HL-60/S4 treated with retinoic acid at 250 ng/mL for 4 days and 3 days (cell line): Measurements from ENCODE around the gene ATP9A.

Experiments used
- in situ Hi-C: fragments of 300-500 bp; cut with MboI; formaldehyde crosslinking; loops from 2 replicates; pipeline ENCODE4 v1.7.0; 2022; ENCODE audit warnings: low sequenced_read_pairs

Gene ATP9A

DNA sequence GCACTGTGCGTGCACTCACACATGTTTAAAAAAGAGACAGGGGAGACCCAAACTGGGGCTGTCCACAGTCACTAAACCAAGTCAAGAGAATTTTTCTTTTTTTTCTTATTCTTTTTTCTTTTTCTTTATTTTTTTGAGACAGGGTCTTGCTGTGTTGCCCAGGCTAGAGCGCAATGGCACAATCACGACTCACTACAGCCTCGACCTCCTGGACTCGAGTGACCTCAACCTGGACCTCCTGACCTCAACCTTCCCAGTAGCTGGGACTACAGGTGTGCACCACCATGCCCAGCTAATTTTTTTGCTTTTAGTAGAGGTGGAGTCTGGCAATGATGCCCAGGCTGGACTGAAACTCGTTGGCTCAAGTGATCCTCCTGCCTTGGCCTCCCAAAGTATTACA lies 136.2 kb downstream of the ATP9A start:
- in situ Hi-C loops = loop anchor here (25.0 kb wide), 1 partner anchor 455 kb away; no protein-coding TSS in a partner anchor

DNA sequence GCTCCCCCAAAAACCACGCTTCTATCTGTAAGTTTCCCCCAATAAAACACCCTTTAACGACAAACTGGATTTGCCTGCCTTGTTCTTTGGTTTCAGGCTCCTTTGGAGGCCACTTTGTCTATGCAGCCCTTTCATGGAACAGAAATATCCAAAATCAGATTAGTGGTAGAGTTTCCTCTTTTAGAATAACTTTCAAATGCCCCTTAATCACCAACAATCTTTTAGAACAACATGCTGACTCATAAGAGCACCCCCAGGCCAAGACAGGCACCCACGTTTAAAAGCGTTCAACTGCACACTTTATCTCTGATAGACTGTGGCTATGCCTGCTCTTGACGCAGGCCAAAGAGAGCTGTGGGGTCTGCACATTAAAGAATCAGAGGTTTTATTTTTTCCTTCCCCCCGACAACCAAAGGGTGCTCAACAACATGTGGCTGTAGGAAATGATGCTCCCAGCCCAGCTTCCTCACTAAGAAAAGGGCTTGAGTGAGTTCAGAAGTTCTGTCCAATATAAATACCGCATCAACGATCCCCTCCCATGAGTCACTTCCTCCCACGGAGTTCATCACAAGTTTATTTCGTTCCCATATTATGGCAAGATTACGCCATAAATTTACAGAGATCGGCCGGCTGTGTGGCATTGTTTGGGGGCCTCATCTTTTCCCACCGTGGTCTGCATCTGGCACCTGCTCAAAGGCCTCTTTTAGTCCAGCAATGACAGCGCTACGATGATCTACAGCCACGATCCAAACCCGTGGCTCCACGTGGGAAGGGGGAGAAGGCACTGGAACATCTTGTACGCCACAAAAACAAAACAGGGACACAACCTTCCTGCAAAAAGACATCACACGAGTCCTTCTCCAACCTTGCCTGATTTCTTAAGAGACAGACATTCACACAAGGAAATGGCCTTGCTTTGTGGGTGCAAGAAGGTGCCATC lies 136.9 kb downstream of the ATP9A start:
- in situ Hi-C loops = loop anchor here (25.0 kb wide), 1 partner anchor 456 kb away; no protein-coding TSS in a partner anchor

GRCh38 chr20:51629399-51630058 lies 138.7 kb downstream of the ATP9A start:
- in situ Hi-C loops = loop anchor here (10.0 to 25.0 kb wide), 2 partner anchors 255 to 458 kb away; no protein-coding TSS in a partner anchor

DNA sequence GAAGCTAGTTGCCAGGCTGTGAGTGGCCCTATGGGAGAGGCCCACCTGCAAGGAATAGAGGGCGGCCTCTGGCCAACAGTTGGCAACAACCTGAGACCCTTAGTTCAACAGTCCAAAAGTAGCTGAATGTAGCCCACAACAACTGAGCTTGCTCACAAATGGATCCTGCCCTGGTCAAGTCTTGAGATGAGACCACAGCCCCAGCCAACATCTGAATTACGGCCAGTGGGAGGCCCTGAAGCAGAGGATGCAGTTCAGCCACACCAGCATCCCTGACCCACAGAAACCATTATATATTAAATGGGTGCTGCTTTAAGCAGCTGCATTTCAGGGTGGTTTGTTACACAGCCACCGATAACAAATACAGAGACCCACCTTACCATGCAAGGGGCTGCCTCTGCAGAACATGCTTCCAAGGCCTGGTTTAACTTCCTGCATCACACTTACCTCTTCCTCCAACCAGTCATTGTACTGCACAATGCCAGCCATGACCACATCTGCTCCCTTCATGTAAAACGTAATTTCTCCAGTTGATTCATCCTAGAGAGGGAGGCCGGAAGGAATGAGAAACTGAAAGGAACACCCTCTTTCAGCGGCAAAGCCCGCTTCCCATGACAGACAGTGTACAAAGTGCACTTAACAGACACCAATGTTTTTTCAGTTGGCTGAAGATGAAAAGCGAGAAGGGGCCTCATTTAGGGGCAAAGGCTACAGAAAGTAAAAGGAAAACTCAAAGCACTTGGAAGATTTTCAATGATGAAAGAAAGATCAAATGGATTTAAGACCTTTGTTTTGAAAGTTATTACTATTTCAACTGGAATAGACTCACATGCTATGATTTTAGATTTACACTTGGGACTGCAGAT lies 139.4 kb downstream of the ATP9A start:
- in situ Hi-C loops = loop anchor here (10.0 to 25.0 kb wide), 2 partner anchors 254 to 459 kb away; no protein-coding TSS in a partner anchor

GRCh38 chr20:51627586-51627985 lies 140.6 kb downstream of the ATP9A start:
- in situ Hi-C loops = loop anchor here (10.0 to 25.0 kb wide), 2 partner anchors 253 to 460 kb away; no protein-coding TSS in a partner anchor

DNA sequence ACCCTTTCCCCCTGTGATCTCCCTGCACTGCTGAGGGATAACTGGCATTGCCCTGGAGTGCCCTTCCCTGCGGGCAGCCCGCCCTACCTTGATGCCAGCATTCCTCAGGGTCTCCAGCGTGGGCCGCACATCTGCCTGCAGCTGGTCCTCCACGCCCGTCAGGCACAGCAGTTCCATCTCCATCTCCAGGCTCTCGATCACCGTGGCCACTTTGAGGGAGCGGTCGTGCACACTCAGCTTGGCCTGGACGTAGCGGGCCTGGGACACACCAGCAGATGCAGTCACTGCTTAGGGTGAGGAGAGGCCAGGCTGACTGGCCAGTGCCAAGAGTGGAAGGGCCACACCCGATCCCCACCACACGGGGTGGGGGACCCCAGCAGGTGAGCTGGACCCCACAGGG lies 143.1 kb downstream of the ATP9A start:
- in situ Hi-C loops = loop anchor here (10.0 to 25.0 kb wide), 2 partner anchors 250 to 462 kb away; no protein-coding TSS in a partner anchor

- in situ Hi-C loops = loop anchor here (10.0 to 25.0 kb wide), 2 partner anchors 249 to 637 kb away; no protein-coding TSS in a partner anchor
These were observed 143.9 kb downstream of the ATP9A start for GRCh38 chr20:51624157-51624731.

GRCh38 chr20:51623255-51623654 lies 144.9 kb downstream of the ATP9A start:
- in situ Hi-C loops = loop anchor here (10.0 to 25.0 kb wide), 2 partner anchors 248 to 636 kb away; no protein-coding TSS in a partner anchor

GRCh38 chr20:51622004-51622874 lies 146.0 kb downstream of the ATP9A start:
- in situ Hi-C loops = loop anchor here (10.0 to 25.0 kb wide), 2 partner anchors 247 to 635 kb away; no protein-coding TSS in a partner anchor

GRCh38 chr20:51620432-51620831 lies 147.8 kb downstream of the ATP9A start:
- in situ Hi-C loops = loop anchor here (10.0 to 25.0 kb wide), 2 partner anchors 246 to 633 kb away; no protein-coding TSS in a partner anchor

GRCh38 chr20:51616060-51616459 lies 152.1 kb downstream of the ATP9A start:
- in situ Hi-C loops = loop anchor here (25.0 kb wide), 1 partner anchor 629 kb away; no protein-coding TSS in a partner anchor

DNA sequence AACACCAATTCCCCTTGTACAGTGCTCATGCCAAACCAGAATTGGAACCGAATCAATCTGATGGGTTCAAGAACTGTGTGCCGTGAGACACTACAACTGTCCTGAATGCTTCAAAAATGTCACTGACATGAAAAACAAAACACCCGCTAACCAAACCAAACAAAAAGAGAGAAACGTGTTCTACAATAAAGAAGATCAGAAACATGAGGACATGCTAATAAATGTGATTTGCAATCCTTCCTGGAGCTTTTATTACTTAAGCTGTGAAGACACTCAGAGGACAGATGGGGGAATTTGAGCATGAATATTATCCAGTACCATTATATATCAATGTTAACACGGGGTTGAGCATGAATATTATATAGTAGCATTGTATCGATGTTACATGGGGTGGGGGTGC lies 153.5 kb downstream of the ATP9A start:
- in situ Hi-C loops = loop anchor here (25.0 kb wide), 1 partner anchor 627 kb away; no protein-coding TSS in a partner anchor

- in situ Hi-C loops = loop anchor here (25.0 kb wide), 1 partner anchor 626 kb away; no protein-coding TSS in a partner anchor
These were observed 154.6 kb downstream of the ATP9A start for GRCh38 chr20:51613580-51613979.

DNA sequence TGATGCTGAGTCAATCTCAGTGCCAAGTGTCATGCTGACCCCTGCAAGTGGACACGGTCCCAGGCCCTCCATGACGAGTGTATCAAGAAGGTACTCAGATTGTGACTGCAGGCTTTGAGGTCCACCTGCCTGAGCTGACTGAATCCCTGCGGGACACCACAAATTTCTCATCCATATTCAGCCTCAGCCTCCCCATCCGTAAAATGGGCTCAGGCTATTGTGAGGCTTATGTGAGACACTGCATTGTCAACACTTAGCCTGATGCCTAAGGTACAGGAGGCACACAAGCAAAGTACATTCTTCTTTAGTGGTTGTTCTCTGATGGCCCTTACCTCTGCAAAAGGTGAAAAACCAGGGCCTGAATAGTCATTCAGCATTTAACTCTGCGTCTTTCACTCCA lies 155.3 kb downstream of the ATP9A start:
- in situ Hi-C loops = loop anchor here (25.0 kb wide), 1 partner anchor 626 kb away; no protein-coding TSS in a partner anchor

DNA sequence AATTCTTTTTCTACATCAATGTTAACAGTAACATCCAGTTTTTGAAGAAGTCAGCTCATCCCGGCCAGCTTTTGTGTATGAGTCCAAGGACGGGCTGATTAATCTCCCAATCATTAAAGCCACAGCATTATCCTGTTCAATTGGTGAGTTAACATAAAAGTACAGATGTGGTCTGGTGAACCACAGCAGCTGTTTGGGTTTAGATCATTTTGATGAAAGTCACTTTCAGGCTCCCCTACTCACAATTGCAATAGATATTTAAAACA lies 156.6 kb downstream of the ATP9A start:
- in situ Hi-C loops = loop anchor here (25.0 kb wide), 1 partner anchor 624 kb away; no protein-coding TSS in a partner anchor

GRCh38 chr20:51610761-51611624 lies 157.2 kb downstream of the ATP9A start:
- in situ Hi-C loops = loop anchor here (25.0 kb wide), 1 partner anchor 624 kb away; no protein-coding TSS in a partner anchor

GRCh38 chr20:51610111-51610510 lies 158.1 kb downstream of the ATP9A start:
- in situ Hi-C loops = loop anchor here (25.0 kb wide), 1 partner anchor 623 kb away; no protein-coding TSS in a partner anchor

DNA sequence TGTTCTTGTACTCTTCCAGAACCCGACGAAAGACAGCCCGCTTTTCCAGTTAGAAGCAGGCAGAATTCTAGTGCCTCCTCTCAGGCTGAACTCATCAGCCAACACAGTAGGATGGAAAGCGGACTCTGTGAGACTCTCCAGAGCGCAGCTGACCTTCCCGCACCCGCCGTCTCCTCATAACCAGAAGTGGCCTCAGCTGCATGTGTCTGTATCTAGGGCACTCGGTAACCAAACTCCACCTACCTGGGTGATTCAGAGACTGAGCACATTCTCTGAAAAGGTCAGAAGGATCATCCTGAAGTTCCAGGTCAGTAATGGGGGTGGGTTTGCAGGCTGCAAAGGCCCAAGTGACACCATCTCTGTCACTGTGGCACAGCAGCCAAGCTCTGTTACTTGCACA lies 158.9 kb downstream of the ATP9A start:
- in situ Hi-C loops = loop anchor here (25.0 kb wide), 1 partner anchor 622 kb away; no protein-coding TSS in a partner anchor
